ENCODE data around the gene ASPM.
A peak's percentile ranks its signal among the peaks of the same experiment; 100 is the strongest.

The ASPM gene

GRCh38 chr1:197146101-197147095 is at the start of gene ASPM:
ASPM (minus strand) TSS chr1:197146669; CDS start chr1:197146437, 232 bp downstream.
- peak within 1 kb of the TSS; percentile 73 for H3K27ac ChIP-seq
- TF ChIP-seq, protein P1, sequence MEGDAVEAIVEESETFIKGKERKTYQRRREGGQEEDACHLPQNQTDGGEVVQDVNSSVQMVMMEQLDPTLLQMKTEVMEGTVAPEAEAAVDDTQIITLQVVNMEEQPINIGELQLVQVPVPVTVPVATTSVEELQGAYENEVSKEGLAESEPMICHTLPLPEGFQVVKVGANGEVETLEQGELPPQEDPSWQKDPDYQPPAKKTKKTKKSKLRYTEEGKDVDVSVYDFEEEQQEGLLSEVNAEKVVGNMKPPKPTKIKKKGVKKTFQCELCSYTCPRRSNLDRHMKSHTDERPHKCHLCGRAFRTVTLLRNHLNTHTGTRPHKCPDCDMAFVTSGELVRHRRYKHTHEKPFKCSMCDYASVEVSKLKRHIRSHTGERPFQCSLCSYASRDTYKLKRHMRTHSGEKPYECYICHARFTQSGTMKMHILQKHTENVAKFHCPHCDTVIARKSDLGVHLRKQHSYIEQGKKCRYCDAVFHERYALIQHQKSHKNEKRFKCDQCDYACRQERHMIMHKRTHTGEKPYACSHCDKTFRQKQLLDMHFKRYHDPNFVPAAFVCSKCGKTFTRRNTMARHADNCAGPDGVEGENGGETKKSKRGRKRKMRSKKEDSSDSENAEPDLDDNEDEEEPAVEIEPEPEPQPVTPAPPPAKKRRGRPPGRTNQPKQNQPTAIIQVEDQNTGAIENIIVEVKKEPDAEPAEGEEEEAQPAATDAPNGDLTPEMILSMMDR (conservative IDR thresholded peaks at IDR 0.05) = no peak

DNA sequence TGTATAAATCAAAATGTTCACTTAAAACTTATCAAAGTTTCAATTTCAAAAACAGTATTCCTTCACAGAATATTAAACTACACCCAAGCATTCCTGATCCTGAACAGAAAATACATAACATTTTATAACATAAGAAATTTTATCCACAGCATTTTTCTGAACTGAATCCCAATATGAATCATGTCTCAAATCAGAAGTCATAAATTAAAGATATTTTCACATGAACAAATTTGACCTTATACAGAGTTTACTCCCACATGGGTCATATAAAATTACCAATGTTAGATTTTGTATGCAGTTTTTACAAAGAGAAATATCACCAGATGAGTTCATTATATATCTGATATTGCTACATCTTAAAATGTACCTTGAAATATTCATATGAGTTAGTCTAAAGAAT is 48.6 kb upstream of the ASPM start:
- TF ChIP-seq, protein P1 (conservative IDR thresholded peaks at IDR 0.05) = no peak
- no peak overlapping the region for H3K27ac ChIP-seq

GRCh38 chr1:197184190-197184589 is 37.7 kb upstream of the ASPM start:
- H3K27ac ChIP-seq = no peak overlapping the region
- TF ChIP-seq, protein P1 (conservative IDR thresholded peaks at IDR 0.05) = no peak

DNA sequence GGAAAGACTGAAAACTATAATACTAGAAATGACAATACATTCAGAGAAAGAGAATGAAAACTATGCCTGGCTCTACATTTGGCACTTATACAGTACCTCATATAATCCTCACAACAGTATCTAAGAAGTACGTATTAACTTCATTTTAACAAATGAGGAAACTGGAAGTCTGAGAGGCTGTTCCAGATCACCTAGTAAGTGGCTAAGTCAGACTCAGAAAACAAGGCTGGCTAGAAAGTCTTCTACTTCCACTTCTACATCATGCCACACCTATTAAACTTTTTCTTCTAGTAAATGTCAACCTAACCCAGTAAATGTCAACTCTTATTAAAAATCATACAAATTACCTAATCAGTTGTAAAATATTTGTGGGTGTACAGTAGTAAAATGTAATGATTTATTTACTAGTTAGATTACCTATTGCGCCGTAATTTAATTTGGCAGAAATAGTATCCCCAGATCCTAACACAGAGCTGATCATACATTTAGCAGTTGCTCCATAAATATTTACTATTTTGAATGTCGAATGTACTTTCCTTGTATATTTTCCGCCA is 36.8 kb upstream of the ASPM start:
- no peak overlapping the region for H3K27ac ChIP-seq
- TF ChIP-seq, protein P1 (conservative IDR thresholded peaks at IDR 0.05) = no peak

DNA sequence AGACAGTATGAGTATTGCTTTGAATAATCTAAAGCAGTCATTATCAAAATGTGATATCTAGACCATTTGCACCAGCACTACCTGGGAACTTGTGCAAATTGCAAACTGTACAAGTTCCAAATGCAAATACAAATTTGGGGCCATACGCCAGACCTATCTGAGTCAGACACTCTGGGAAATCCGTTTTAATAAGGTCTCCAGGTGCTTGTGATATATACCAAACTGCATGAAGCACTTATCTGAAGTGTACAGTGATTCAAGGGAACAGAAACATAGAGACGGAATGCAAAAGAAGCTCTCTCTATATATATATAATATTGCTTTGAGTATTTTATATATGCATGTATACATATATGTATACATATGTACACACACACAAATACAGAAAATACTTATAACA is 36.2 kb upstream of the ASPM start:
- TF ChIP-seq, protein P1 (conservative IDR thresholded peaks at IDR 0.05) = no peak
- H3K27ac ChIP-seq = no peak overlapping the region

GRCh38 chr1:197181982-197182381 is 35.5 kb upstream of the ASPM start:
- TF ChIP-seq, protein P1 (conservative IDR thresholded peaks at IDR 0.05) = no peak

DNA sequence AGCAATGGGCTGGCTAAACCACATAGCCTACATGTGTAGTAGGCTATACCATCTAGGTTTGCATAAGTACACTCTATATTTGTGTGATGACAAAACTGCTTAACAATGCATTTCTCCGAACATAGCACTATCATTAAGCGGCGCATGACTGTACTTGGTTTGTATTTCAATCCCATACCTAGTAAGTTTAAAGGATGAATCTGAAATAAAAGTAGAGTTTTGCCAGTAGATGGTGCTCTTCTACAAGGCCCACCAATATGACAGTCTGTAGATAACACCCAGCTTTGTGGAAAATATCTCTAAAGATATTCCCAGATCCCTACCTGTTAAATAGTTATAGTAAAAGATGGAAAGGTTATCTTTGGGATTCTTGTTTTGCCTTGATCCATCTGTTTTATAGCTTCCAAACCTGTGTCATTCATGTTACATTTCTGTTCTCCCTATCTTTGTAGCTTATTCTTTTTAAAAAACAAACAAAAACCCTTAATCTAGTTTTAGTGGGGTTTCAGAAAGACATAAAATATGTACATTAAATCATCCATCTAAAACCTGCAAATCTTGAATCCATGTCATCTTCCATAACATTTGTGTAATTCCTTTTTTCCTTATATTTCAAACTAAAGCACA is 33.9 kb upstream of the ASPM start:
- TF ChIP-seq, protein P1 (conservative IDR thresholded peaks at IDR 0.05) = peak; percentile 87
- H3K27ac ChIP-seq = no peak overlapping the region

More at GRCh38 chr1:197181982-197182381, 35.5 kb upstream of the ASPM start:
- no peak overlapping the region for H3K27ac ChIP-seq

Data from VCaP (cell line).